Liver (tissue), 9 donors: ENCODE measurements around the gene SURF1. TPM values are rescaled to one million over a fixed set of nuclear protein-coding genes. Genes with fewer than 3 reads are reported as not detected.

Experiments
- DNase-seq: peaks from one replicate; pipeline ENCODE4 v3.0.0-alpha.2; 2017; ENCODE audit warnings: low spot score
- H3K27ac ChIP-seq, 2 donors: one replicate each; pipeline ENCODE4 v1.7.0; 2013; ENCODE audit warnings: inconsistent platforms in 2 of 2, low read length in 2 of 2, control low read depth in 1 of 2, low read depth in 1 of 2, mild to moderate bottlenecking in 1 of 2
- H3K27me3 ChIP-seq, 4 donors: one replicate each; pipeline versions ENCODE4 v1.6.1 to v1.7.0; 2013; ENCODE audit warnings: low read length in 3 of 4, inconsistent platforms in 1 of 4, mild to moderate bottlenecking in 1 of 4, moderate library complexity in 1 of 4; ENCODE audit not compliant: control insufficient read depth in 4 of 4, insufficient read depth in 4 of 4
- H3K36me3 ChIP-seq, 4 donors: one replicate each; pipeline versions ENCODE4 v1.6.1 to v1.7.0; 2013; ENCODE audit warnings: low read length in 3 of 4, mild to moderate bottlenecking in 3 of 4, low read depth in 1 of 4, moderate library complexity in 1 of 4; ENCODE audit not compliant: control insufficient read depth in 4 of 4, insufficient read depth in 3 of 4
- H3K4me1 ChIP-seq, 4 donors: one replicate each; pipeline versions ENCODE4 v1.6.1 to v1.7.0; 2013; ENCODE audit warnings: low read length in 3 of 4, mild to moderate bottlenecking in 3 of 4, moderate library complexity in 1 of 4; ENCODE audit not compliant: control insufficient read depth in 4 of 4, insufficient read depth in 4 of 4
- H3K4me3 ChIP-seq, 3 donors: one replicate each; pipeline versions ENCODE4 v1.6.1 to v1.7.0; 2013; ENCODE audit warnings: low read length in 3 of 3, control low read depth in 1 of 3, low read depth in 1 of 3, mild to moderate bottlenecking in 1 of 3
- H3K9ac ChIP-seq, 2 donors: one replicate each; pipeline ENCODE4 v1.7.0; 2013; ENCODE audit warnings: low read length in 2 of 2, mild to moderate bottlenecking in 2 of 2, moderate library complexity in 2 of 2, control low read depth in 1 of 2, low read depth in 1 of 2
- H3K9me3 ChIP-seq, 4 donors: one replicate each; pipeline versions ENCODE4 v1.6.1 to v1.7.0; 2013; ENCODE audit warnings: low read length in 3 of 4; ENCODE audit not compliant: control insufficient read depth in 4 of 4
- ATF3 ChIP-seq: IDR thresholded peaks from 2 replicates; pipeline ENCODE4 v1.6.1; 2016; ENCODE audit warnings: antibody characterized with exemption
- CTCF ChIP-seq: fragments of 150-350 bp; IDR thresholded peaks from 2 replicates; pipeline ENCODE4 v1.5.1; 2017; ENCODE audit warnings: improper control_type of control experiment, low read depth, low read length; ENCODE audit not compliant: missing input control
- EGR1 ChIP-seq, 2 donors: IDR thresholded peaks; 2 replicates each; pipeline ENCODE4 v1.6.1; 2016 to 2018; ENCODE audit warnings: antibody characterized with exemption in 2 of 2, low read depth in 2 of 2
- FOXA1 ChIP-seq: IDR thresholded peaks from 2 replicates; pipeline ENCODE4 v1.6.1; 2016; ENCODE audit warnings: antibody characterized with exemption
- FOXA2 ChIP-seq: IDR thresholded peaks from 2 replicates; pipeline ENCODE4 v1.6.1; 2016; ENCODE audit warnings: antibody characterized with exemption
- GABPA ChIP-seq, 2 donors: IDR thresholded peaks in 1 of 2; conservative IDR thresholded peaks in 1 of 2; 2 replicates each; pipeline ENCODE4 v1.6.1; 2016; ENCODE audit warnings: antibody characterized with exemption in 2 of 2, mild to moderate bottlenecking in 1 of 2, moderate library complexity in 1 of 2
- HNF4A ChIP-seq, 2 donors: conservative IDR thresholded peaks; 2 replicates each; pipeline ENCODE4 v1.6.1; 2016; ENCODE audit warnings: antibody characterized with exemption in 2 of 2, mild to moderate bottlenecking in 2 of 2
- HNF4G ChIP-seq: IDR thresholded peaks from 2 replicates; pipeline ENCODE4 v1.6.1; 2016; ENCODE audit warnings: antibody characterized with exemption
- JUND ChIP-seq, 2 donors: IDR thresholded peaks; 2 replicates each; pipeline ENCODE4 v1.6.1; 2016; ENCODE audit warnings: antibody characterized with exemption in 2 of 2
- NR2F2 ChIP-seq: IDR thresholded peaks from 2 replicates; pipeline ENCODE4 v1.6.1; 2016; ENCODE audit warnings: antibody characterized with exemption
- RAD21 ChIP-seq, 2 donors: IDR thresholded peaks; 2 replicates each; pipeline ENCODE4 v1.6.1; 2016; ENCODE audit warnings: antibody characterized with exemption in 2 of 2, mild to moderate bottlenecking in 2 of 2
- REST ChIP-seq: IDR thresholded peaks from 2 replicates; pipeline ENCODE4 v1.6.1; 2016; ENCODE audit warnings: antibody characterized with exemption, mild to moderate bottlenecking
- RXRA ChIP-seq, 2 donors: IDR thresholded peaks; 2 replicates each; pipeline ENCODE4 v1.6.1; 2017 to 2018; ENCODE audit warnings: antibody characterized with exemption in 2 of 2, mild to moderate bottlenecking in 1 of 2
- SP1 ChIP-seq: IDR thresholded peaks from 2 replicates; pipeline ENCODE4 v1.6.1; 2018; ENCODE audit warnings: antibody characterized with exemption, mild to moderate bottlenecking
- TAF1 ChIP-seq: conservative IDR thresholded peaks from 2 replicates; pipeline ENCODE4 v1.6.1; 2016; ENCODE audit warnings: antibody characterized with exemption, mild to moderate bottlenecking
- YY1 ChIP-seq: IDR thresholded peaks from 2 replicates; pipeline ENCODE4 v1.6.1; 2016; ENCODE audit warnings: antibody characterized with exemption, mild to moderate bottlenecking
- WGBS: extraction: QIAGEN DNeasy Blood & Tissue Kit; methylation state at CpG from one replicate; pipeline ENCODE4 v1.1.7; 2013; 5-methylcytosine and 5-hydroxymethylcytosine counted together
- polyA plus RNA-seq, 2 donors: library from polyadenylated mRNA; stranded (reverse) in 1 of 2; unstranded in 1 of 2; fragments of 200-250 nt in 1 of 2; fragments of >200 nt in 1 of 2; fragmentation: Nextera tagmentation in 1 of 2; extraction: Ambion mirVana in 1 of 2; gene quantifications; one replicate each; pipeline versions ENCODE4 v1.2.1 to v1.2.3, GENCODE V29; 2013 to 2015
- total RNA-seq, 2 donors: library from RNA; depleted of rRNA; stranded (reverse); fragments of >200 nt; gene quantifications; one replicate each; pipeline ENCODE4 v1.2.3, GENCODE V29; 2014
- TF ChIP-seq, protein P1 (sequence below): IDR thresholded peaks from 2 replicates; pipeline ENCODE4 v1.6.1; 2016; ENCODE audit warnings: antibody characterized with exemption
- TF ChIP-seq, protein P2 (sequence below): IDR thresholded peaks from 2 replicates; pipeline ENCODE4 v1.6.1; 2016; ENCODE audit warnings: antibody characterized with exemption
- donor health status: healthy.
- donor health status: healthy.
- donor health status: healthy.
- donor health status: healthy.
- donor health status: healthy.

The SURF1 gene
- total and polyA plus RNA-seq, 4 donors = 20.7 to 106 (median 50.5) TPM

DNA sequence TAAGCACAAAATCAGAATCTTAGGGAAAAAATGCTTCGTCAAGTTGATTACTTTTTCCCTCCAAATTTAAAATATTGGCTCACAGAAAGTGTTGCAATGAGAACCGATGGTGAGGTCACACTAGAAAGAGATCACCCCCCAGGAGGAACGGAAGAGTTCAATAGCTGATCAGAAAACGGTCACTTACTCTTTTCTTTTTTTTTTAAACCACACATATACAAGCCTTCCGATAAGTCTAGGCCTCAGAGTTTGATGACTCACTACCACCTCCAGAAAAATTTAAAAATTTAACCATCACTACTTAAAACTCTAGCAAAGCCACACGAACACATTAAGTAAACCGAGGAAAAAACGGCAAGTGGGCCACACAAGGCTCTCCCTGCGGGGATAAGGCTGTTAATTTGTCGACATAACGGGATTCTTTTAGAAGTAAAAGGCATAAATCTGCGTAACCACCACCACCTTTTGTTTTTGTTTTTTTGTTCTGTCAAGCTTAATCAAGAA lies 18.4 kb upstream of the SURF1 start:
- H3K4me1 ChIP-seq = peaks cover 21 to 58% (median 46%) of the 10 kb centered on the region in 4 donors
- H3K27me3 ChIP-seq = no peaks in the 10 kb centered on the region
- H3K9me3 ChIP-seq = no peaks in the 10 kb centered on the region
- no peak for DNase-seq
- H3K36me3 ChIP-seq = peaks cover 0 to 7% (median 2%) of the 10 kb centered on the region in 4 donors
- H3K27ac ChIP-seq = peak overlapping the region; percentile 94
- peak overlapping the region; percentile 92 to 99 for H3K9ac ChIP-seq
- 5% methylated on average over 12 of the region's 12 CpGs for WGBS
- TF ChIP-seq JUND (IDR thresholded peaks at IDR 0.05) = peak; percentile 49 to 82
- no peak for TF ChIP-seq GABPA (IDR thresholded peaks at IDR 0.05 in 1 of 2, conservative IDR thresholded peaks at IDR 0.05 in 1 of 2)
- H3K4me3 ChIP-seq = peak overlapping the region; percentile 63 to 97 (median 96)

DNA sequence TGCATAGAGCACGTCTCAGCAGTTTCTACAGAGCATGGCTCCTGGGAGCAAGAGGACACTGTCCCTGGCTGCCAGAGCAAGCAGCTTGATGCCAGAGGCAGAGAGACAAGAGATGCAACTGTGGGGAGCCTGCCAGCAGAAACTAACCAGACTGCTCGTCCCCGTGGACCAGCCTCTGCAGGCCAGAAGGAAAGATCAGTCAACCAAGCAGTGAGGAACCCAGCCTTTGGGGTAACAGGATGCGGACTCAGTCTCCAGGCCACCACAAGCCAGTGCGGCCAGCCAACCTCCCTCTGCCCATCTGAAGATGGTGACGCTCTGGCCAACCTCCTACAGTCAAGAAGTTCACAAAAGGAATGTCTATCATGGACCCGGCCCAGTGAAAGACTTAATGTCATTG lies 15.9 kb upstream of the SURF1 start:
- Histone ChIP-seq H3K27me3 (no peaks in the 10 kb centered on the region), H3K36me3 (peaks cover 2 to 11% (median 3%) of the 10 kb centered on the region in 4 donors), H3K4me1 (peaks cover 28 to 80% (median 70%) of the 10 kb centered on the region in 4 donors), H3K27ac (peak overlapping the region in 1 of 2 donors; percentile 51), H3K4me3 (no peak overlapping the region), H3K9ac (no peak overlapping the region), H3K9me3 (no peaks in the 10 kb centered on the region)
- TF ChIP-seq ATF3 = no peak
- no peak for TF ChIP-seq EGR1 (IDR thresholded peaks at IDR 0.05; ENCODE audit: low read depth in 2 of 2)
- TF ChIP-seq HNF4A (conservative IDR thresholded peaks at IDR 0.05) = no peak
- no peak for TF ChIP-seq CTCF
- TF ChIP-seq, protein P1, sequence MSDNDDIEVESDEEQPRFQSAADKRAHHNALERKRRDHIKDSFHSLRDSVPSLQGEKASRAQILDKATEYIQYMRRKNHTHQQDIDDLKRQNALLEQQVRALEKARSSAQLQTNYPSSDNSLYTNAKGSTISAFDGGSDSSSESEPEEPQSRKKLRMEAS = no peak
- TF ChIP-seq GABPA (IDR thresholded peaks at IDR 0.05 in 1 of 2, conservative IDR thresholded peaks at IDR 0.05 in 1 of 2) = no peak
- TF ChIP-seq HNF4G = no peak
- TF ChIP-seq YY1 = no peak
- TF ChIP-seq RAD21 (IDR thresholded peaks at IDR 0.05) = no peak
- TF ChIP-seq NR2F2 = no peak
- TF ChIP-seq JUND (IDR thresholded peaks at IDR 0.05) = no peak
- TF ChIP-seq FOXA2 = no peak
- TF ChIP-seq TAF1 = no peak
- no peak for TF ChIP-seq SP1
- no peak for TF ChIP-seq REST
- TF ChIP-seq FOXA1 = no peak
- TF ChIP-seq RXRA (IDR thresholded peaks at IDR 0.05) = no peak
- TF ChIP-seq, protein P2, sequence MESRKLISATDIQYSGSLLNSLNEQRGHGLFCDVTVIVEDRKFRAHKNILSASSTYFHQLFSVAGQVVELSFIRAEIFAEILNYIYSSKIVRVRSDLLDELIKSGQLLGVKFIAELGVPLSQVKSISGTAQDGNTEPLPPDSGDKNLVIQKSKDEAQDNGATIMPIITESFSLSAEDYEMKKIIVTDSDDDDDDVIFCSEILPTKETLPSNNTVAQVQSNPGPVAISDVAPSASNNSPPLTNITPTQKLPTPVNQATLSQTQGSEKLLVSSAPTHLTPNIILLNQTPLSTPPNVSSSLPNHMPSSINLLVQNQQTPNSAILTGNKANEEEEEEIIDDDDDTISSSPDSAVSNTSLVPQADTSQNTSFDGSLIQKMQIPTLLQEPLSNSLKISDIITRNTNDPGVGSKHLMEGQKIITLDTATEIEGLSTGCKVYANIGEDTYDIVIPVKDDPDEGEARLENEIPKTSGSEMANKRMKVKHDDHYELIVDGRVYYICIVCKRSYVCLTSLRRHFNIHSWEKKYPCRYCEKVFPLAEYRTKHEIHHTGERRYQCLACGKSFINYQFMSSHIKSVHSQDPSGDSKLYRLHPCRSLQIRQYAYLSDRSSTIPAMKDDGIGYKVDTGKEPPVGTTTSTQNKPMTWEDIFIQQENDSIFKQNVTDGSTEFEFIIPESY = no peak
- 62% methylated on average over 7 of the region's 7 CpGs for WGBS
- DNase-seq = no peak
